Left lobe of liver (tissue), 2 donors: ENCODE results near the gene CAMTA1. TPM values are rescaled to one million over a fixed set of nuclear protein-coding genes. Genes with fewer than 3 reads are reported as not detected.

ENCODE experiments used
- ATAC-seq: fragments of 200-7000 bp; cut with Tn5 transposase; one replicate; pipeline ENCODE4 v1.9.1; 2020; ENCODE audit warnings: mild to moderate bottlenecking, moderate library complexity
- DNase-seq: peaks from one replicate; pipeline ENCODE4 v3.0.0-alpha.2; 2020; ENCODE audit warnings: low spot score
- total RNA-seq: library from RNA; stranded (reverse); gene quantifications from one replicate; pipeline ENCODE4 v1.2.1, GENCODE V29; 2021
- donor health status: DM: no; HTN: no; CAD: no; lungs with moderate emphysema.
- donor health status: DM: no; HTN: yes; CAD: no.

The CAMTA1 gene
- total RNA-seq, 1 donor from 2014 or later: 33.6 TPM

DNA sequence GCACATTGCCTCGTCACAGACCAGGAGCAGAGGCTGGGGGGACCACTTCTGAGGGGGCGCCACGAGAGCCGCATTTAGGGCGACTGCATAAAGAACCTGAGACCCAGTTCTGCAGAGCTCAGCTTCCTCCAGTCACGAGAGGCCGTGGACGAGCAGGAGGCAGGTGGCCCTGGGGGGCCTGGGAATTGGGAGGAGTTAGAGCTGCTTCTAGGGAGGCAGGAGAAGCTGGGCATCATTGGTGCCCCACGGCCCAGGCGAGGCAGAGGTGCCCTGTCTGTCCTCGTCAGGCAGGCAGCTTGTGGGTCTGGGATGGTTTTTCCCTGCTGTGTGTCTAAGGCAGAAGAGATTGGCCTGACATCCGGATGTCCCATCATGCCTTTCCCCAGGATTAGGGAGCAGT lies 389.3 kb downstream of the CAMTA1 start:
- ATAC-seq (no peak), DNase-seq (no peak)

- ATAC-seq (no peak), DNase-seq (no peak)
These were observed 390.0 kb downstream of the CAMTA1 start for GRCh38 chr1:7174980-7175906.

GRCh38 chr1:7177021-7177420 lies 391.8 kb downstream of the CAMTA1 start:
- ATAC-seq (no peak), DNase-seq (no peak)

DNA sequence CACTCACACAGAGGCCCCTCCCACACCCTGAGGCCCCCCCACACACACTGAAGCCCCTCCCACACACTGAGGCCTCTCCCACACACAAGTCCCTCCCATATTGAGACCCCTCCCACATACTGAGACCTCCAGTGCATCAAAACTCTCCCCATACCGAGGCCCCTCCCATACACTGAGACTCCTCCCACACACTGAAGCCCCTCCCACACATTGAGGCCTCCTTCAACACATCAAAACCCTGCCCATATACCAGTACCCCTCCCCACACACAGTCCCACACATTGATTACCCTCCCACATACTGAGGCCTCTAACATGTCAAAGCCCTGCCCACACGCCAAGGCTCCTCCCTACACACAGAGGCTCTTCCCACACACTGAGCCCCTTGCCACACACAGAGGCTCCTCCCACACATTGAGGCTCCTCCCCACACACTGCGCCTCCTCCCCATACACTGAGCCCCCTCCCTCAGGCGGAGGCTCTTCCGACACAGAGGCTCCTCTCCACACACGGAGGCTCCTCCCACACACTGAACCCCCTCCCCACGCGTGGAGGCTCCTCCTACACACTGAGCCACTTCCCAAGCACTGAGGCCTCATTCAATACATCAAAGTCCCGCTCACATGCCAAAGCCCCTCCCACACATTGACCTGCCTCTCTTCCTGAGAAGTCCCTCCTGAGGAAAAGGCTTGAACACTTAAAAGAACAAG lies 392.3 kb downstream of the CAMTA1 start:
- DNase-seq (no peak), ATAC-seq (no peak)

DNA sequence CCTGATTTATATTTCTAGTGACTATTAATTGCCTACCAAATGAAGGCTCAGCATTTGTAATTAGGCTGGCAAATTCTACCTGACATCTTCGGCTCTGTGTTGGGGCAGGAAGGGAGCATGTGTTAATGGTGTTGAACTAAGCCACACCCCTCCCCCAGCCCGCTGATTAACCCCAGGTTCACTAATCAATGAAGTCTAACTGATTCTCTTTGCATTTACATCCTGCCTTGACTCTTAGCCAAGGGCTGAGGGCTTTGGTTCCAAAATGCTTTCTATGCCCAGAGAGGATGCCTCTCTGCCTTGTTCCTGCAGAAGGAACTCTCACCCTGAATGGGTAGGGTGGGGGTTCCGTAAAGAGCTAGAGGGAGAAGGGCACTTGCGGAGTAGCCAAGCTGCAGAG lies 393.1 kb downstream of the CAMTA1 start:
- DNase-seq: no peak
- no peak for ATAC-seq

- DNase-seq (no peak), ATAC-seq (no peak)
These were observed 393.5 kb downstream of the CAMTA1 start for GRCh38 chr1:7178741-7179140.

- ATAC-seq: no peak
- no peak for DNase-seq
These were observed 400.5 kb downstream of the CAMTA1 start for GRCh38 chr1:7185721-7186120.

DNA sequence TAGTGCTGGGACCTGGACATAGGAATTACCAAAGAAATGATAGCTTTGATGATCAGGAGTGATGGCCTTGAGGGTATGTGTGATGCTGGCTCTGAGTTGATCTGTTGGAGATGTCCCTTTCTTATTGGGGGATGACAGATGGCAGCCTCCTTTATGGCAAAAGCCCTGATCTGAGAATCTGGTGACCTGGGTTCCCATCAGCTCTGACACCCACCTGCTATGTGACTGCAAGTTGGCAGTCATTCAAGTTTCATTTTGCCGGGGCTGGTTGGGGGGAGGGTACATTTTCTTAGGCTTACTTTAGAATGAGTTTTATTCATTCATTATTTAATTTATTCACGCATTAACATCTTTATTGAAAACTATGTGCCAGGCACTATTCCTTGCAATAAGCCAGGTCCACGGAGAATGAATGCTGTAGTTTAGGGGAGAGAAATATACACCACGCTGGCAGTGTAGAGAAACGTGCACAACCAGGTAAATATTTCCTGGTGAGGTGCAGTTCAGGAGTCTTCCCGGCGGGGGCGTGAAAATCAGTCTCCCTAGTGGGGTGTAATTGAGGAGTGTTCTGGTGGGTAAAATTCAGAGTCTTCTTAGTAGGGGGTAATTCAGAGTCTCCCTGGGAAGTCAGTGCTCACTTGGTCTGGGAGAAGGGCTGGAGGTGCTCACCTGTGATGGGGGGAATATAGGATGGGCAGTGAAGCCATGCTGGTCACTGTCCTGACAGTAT lies 401.3 kb downstream of the CAMTA1 start:
- ATAC-seq (no peak), DNase-seq (no peak)

- DNase-seq: no peak
- no peak for ATAC-seq
These were observed 401.8 kb downstream of the CAMTA1 start for GRCh38 chr1:7187112-7187493.

DNA sequence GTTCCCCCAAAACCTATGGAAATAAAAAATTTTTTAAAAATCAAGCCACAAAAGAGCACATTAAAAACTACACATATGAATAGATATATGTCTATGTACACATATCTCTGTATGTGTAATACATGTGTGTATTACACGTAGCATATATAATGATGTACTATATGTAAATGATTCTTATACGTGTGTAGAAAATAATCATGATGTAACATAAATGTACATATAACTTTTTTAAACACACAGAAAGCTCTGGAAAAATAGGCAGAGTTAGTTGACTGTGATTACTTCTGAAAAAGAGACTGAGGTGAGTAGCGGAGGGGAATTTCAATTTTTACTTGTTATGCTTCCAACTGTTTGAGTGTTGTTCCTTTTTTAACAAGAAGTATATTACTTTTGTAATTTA lies 405.0 kb downstream of the CAMTA1 start:
- no peak for ATAC-seq

GRCh38 chr1:7192453-7192852 lies 407.2 kb downstream of the CAMTA1 start:
- ATAC-seq (no peak), DNase-seq (no peak)

More for the DNA sequence above, 405.0 kb downstream of the CAMTA1 start:
- DNase-seq: no peak

DNA sequence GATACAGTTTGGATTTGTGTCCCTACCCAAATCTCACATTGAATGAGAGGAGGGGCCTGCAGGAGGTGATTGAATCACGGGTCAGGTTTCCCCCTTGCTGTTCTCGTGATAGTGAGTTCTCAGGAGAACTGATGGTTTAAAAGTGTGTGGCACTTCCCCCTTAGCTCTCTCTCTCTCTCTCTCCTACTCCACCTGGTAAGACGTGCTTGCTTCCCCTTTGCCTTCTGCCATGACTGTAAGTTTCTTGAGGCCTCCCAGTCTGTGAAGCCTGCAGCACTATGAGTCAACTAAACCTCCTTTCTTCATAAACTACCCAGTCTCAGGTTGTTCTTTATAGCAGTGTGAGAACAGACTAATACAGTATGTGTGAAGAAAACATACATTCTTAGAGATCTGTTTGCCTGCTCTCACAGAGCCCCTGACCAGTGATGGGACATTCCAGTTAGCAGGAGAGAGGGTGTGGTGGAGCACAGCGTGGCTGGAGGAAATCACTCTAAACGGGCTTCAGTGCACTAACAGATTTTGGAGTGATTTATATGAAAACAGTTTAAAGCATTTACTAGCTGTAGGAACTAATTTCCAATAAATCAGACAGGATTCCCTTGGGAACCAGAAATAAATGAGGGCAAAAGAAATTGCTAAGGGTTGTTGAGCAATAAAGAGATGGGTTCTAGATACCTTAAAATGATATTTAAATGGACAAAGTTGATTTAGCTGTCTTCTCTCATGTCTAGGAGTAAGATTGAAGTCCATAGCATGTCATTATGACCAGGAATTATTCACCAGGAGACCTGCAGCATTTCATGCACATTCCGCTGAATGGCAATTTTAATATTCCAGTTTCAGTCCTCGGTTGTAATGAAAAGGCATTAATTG lies 411.0 kb downstream of the CAMTA1 start:
- ATAC-seq (no peak), DNase-seq (no peak)

DNA sequence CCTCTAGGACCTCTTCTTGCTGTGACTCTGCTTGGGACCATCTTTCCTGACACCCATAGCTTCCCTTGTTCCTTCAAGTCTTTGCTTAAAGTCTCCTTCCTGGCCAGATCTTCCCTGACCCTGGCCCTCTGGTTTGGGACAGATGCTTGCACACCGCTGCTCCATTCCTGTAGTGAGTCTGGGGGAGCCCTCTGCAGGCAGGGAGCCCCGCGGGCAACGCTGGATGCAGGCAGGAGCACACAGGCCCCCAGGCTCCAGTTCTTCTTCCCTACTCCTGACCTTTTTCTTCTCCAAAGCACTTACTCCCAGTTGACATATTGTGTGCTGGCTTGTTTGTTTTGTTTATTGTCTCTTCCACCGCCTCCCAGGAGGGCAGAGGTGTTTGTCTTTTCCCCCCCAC lies 413.4 kb downstream of the CAMTA1 start:
- DNase-seq (no peak), ATAC-seq (no peak)

DNA sequence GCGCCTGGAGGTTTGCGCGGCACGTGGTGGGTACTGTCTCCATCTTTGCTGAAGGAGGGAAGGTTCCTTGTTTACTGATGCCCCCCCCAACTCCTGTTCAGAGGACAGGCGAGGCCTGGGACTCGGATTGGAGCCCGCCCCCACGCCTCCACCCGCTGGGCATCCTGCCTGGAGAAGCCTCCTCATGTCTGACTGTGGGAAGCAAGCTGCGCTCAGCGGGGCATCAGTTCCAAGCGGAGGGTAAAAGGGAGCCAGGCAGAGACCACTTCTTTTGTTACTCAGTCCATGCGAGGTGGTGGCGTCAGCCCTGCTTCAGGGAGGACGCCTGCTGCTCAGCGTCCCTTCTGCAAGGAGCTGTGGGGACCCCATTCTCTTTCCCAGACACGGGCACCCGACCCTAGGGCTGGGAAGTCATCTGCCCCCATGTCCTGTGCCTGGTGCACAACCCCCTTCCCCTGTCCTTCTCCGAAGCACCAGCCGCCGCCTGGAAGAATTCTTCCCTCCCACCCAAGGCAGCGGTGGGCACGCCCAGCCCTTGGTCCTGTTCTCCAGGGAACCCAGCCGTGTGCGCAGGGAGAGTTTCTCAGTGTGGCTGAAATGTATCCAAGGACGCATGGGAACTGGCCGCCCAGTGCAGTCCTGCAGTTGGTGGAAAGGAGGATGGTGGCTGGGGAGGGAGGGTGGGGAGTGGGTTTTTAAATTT lies 414.0 kb downstream of the CAMTA1 start:
- ATAC-seq: no peak
- no peak for DNase-seq

GRCh38 chr1:7207875-7208646 lies 422.8 kb downstream of the CAMTA1 start:
- DNase-seq: peak; percentile 76
- peak; percentile 100 for ATAC-seq

- no peak for ATAC-seq
- no peak for DNase-seq
These were observed 423.5 kb downstream of the CAMTA1 start for GRCh38 chr1:7208647-7209180.

DNA sequence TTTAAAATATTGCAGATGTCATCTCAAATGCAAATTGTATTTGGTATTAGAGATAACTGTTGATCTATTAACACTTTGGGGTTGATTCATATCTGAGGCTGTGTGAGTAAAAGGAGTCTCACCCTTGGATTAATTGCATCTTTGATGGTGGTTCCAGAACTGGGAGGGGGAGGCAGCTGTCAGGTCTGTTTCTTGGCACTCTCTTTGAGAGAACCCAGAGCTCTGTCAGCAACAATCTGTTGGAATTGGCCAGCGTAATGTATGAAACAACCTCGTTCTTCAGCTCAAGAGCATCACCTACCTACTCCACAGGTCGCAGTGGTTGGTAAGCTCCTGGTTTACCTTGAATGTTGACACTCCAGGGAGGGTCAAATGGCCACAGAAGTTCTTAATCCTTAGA lies 424.1 kb downstream of the CAMTA1 start:
- no peak for DNase-seq
- ATAC-seq: no peak

GRCh38 chr1:7218210-7218832 lies 433.1 kb downstream of the CAMTA1 start:
- DNase-seq: no peak
- peak; percentile 74 for ATAC-seq
